ENCODE data around the gene SCUBE1. TPM values are rescaled to one million over a fixed set of nuclear protein-coding genes. Genes with fewer than 3 reads are reported as not detected.
A peak's percentile ranks its signal among the peaks of the same experiment; 100 is the strongest.

Gene SCUBE1
- total RNA-seq, 4 donors from 2014 or later = 0.68 to 6.4 (median 1.7) TPM

DNA sequence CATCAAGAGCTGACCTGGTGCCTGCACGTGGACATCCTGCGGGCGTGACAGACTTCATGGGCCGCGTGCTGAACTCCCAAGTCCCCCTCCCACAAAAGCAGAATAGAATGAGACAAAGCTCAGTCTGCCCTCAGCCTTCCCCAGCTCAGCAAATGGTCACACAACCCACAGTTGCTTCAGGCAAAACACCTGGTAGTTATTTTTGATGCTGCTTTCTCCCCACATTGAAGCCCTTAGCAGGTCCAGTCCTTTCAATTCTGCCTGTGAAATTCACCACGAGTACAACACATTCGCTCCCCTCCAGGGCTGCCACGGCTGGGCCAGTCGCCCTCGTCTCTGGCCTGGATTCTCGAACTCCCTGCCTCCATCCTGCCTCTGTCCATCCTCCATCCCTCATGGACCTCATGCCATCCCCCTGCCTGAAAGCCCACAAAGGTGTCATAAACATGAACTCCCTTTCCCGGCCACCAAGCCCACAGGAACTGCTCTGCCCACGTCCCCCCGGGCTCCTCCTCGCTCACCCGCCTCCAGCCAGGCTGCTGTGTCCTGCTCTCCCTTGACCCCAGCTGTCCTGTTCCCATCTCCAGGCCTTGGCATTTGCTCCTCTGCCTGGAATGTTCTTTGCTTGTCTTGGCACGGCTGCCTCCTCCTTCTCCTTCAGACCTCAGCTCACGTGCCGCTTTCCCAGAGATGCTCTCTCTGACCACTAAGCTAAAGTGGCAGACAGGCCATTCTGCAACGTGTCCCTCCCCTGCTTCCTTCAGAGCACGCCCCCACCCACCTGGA is 42.1 kb downstream of the SCUBE1 start:
- Histone ChIP-seq H3K4me3 (no peak overlapping the region), H3K27ac (no peak overlapping the region), H3K27me3 (no peaks in the 10 kb centered on the region), H3K4me1 (peaks cover 0 to 16% (median 2%) of the 10 kb centered on the region in 4 donors), H3K9me3 (no peaks in the 10 kb centered on the region), H3K36me3 (no peaks in the 10 kb centered on the region)
- TF ChIP-seq POLR2A (IDR thresholded peaks at IDR 0.05) (no peak), EP300 (IDR thresholded peaks at IDR 0.05; ENCODE audit: low read depth) (no peak), POLR2AphosphoS5 (IDR thresholded peaks at IDR 0.05) (no peak)
- TF ChIP-seq, protein P1, sequence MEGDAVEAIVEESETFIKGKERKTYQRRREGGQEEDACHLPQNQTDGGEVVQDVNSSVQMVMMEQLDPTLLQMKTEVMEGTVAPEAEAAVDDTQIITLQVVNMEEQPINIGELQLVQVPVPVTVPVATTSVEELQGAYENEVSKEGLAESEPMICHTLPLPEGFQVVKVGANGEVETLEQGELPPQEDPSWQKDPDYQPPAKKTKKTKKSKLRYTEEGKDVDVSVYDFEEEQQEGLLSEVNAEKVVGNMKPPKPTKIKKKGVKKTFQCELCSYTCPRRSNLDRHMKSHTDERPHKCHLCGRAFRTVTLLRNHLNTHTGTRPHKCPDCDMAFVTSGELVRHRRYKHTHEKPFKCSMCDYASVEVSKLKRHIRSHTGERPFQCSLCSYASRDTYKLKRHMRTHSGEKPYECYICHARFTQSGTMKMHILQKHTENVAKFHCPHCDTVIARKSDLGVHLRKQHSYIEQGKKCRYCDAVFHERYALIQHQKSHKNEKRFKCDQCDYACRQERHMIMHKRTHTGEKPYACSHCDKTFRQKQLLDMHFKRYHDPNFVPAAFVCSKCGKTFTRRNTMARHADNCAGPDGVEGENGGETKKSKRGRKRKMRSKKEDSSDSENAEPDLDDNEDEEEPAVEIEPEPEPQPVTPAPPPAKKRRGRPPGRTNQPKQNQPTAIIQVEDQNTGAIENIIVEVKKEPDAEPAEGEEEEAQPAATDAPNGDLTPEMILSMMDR (IDR thresholded peaks at IDR 0.05) = no peak
- no peak for DNase-seq
- WGBS, 2 donors (ENCODE audit: low coverage in 1 of 2) = 76% methylated on average over 21 of the region's 21 CpGs; no CpG with 5 or more reads in 1 of the 2 donors
- in situ Hi-C loops (cut with MboI; ENCODE audit: low pct_ligation_motif_present in 1 of 4, low pct_unique_long_range_greater_than_20kb in 1 of 4, low sequenced_read_pairs in 3 of 4) (no loop called here), intact Hi-C loops (cut with DNase I; ENCODE audit: low total_unique reads) (no loop called here)

DNA sequence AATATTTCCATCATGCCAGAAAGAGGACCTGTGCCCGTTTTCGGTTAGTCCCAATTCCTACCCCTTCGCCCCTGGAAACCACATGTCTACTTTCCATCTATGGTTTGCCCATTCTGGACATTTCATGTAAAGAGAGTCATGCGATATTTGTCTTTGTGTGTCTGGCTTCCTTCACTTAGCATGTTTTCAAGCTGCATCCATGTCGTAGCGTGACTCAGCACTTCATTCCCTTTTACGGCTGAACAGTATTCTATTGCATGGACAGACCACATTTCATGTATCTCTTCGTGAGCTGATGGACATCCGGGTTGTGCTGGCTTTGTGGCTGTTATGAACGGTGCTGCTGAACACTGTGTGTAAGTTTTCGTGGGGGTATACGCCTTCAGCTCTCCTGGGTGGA is 43.4 kb downstream of the SCUBE1 start:
- H3K27me3 ChIP-seq = no peaks in the 10 kb centered on the region
- no peak overlapping the region for H3K27ac ChIP-seq
- no peak overlapping the region for H3K4me3 ChIP-seq
- 92 to 93% methylated on average over 6 to 12 of the region's 12 CpGs for WGBS, 2 donors (ENCODE audit: low coverage in 1 of 2)
- in situ Hi-C loops (cut with MboI; ENCODE audit: low pct_ligation_motif_present in 1 of 4, low pct_unique_long_range_greater_than_20kb in 1 of 4, low sequenced_read_pairs in 3 of 4) = no loop called here
- intact Hi-C loops (cut with DNase I; ENCODE audit: low total_unique reads) = no loop called here
- no peak for DNase-seq
- no peaks in the 10 kb centered on the region for H3K36me3 ChIP-seq
- H3K9me3 ChIP-seq = no peaks in the 10 kb centered on the region
- TF ChIP-seq POLR2A (IDR thresholded peaks at IDR 0.05) (no peak), POLR2AphosphoS5 (IDR thresholded peaks at IDR 0.05) (no peak), EP300 (IDR thresholded peaks at IDR 0.05; ENCODE audit: low read depth) (no peak)
- TF ChIP-seq, protein P1 (IDR thresholded peaks at IDR 0.05) = no peak
- peaks cover 0 to 25% (median 2%) of the 10 kb centered on the region in 4 donors for H3K4me1 ChIP-seq

- Histone ChIP-seq H3K4me3 (no peak overlapping the region), H3K9me3 (no peaks in the 10 kb centered on the region), H3K4me1 (peaks cover 0 to 35% (median 7%) of the 10 kb centered on the region in 4 donors), H3K36me3 (no peaks in the 10 kb centered on the region), H3K27ac (peak overlapping the region in 3 of 4 donors; percentile 19 to 35 (median 30)), H3K27me3 (no peaks in the 10 kb centered on the region)
- no peak for DNase-seq
- TF ChIP-seq EP300 (IDR thresholded peaks at IDR 0.05; ENCODE audit: low read depth) (no peak), POLR2A (IDR thresholded peaks at IDR 0.05) (no peak), POLR2AphosphoS5 (IDR thresholded peaks at IDR 0.05) (no peak)
- TF ChIP-seq, protein P1 (IDR thresholded peaks at IDR 0.05) = no peak
- in situ Hi-C loops (cut with MboI; ENCODE audit: low pct_ligation_motif_present in 1 of 4, low pct_unique_long_range_greater_than_20kb in 1 of 4, low sequenced_read_pairs in 3 of 4) = no loop called here
- intact Hi-C loops (cut with DNase I; ENCODE audit: low total_unique reads) = no loop called here
- WGBS, 2 donors (ENCODE audit: low coverage in 1 of 2) = 77% methylated on average over 14 of the region's 18 CpGs; no CpG with 5 or more reads in 1 of the 2 donors
Measured at GRCh38 chr22:43298062-43298801, 44.9 kb downstream of the SCUBE1 start.
